HG03469 (cell line): ENCODE data around the gene SMC4.
"Not testable (repeated sequence)": the region's sequence is repeated elsewhere in the genome, so short reads cannot be mapped to it uniquely, and the experiment has no call there.

Experiments used
- ATAC-seq: cut with Tn5 transposase; IDR thresholded peaks from one replicate; pipeline ENCODE4 v1.9.1; 2021; ENCODE audit warnings: mild to moderate bottlenecking, moderate library complexity, moderate number of reproducible peaks; ENCODE audit not compliant: unreplicated experiment

Gene SMC4

DNA sequence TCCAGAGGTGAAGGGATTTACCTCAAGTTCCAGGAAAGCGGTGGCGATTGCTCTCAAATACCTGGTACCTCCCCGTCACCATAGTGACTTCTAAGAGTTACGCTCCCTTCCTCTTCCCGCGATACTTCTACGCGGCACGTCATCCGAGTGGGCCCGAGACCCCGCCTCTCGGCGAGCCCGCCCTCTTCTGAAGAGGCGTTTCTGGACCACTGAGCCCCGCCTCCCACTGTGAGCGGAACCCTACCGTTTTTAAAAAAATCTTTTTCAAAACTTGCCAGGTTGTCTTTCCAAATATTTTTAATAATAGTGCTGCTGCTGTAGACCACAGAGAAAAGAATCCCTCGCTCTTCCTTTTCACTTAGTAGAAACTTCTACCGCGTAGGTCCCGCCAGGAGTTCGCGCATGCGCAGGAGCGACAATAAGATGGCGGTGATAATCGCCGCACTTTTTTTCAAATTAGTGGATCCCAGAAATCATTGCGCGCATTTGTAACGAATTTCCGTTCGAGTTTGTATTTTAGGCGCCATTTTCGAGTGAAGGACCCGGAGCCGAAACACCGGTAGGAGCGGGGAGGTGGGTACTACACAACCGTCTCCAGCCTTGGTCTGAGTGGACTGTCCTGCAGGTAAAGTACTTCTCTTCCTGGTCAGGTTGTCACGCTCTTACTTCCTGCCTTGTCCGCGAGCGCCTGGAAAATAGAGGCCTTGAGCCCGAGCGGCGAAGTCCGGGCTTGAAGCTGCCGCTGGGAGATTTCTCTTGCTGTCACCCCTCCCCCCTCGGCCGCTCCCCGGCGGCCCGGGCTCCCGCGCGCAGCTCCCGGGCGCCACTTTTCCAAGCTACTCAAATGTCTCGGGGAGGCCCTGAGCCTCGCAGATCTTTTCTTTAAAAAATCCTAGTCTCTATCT, at the start of gene SMC4, which contains the start of gene IFT80:
TSS of gene SMC4 (plus strand) at position 526 of the 905 bp plus-strand sequence. CDS start 1,177 bp downstream, outside the sequence.
TSS of gene IFT80 (minus strand) at position 101 of the 905 bp plus-strand sequence. CDS start 14,625 bp downstream, outside the sequence.
- peak; percentile 92 for ATAC-seq

DNA sequence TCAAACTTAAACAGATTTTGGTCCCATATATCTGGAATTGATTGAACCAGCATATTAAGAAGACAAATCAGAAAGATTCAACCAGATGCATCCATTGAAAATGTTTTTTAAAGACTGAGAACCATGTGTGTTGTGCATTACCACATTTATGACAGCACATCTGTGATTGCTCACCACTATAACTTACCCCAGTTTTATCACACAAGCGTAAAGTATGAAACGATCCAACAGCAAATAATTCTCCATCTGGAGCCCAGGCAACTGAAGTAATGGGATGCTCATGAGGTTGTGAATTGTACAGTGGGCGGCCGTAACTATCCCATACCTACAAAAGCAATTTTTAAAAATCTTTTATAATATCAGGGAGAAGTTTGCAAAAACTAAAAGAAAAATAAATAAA, 43.6 kb upstream of the SMC4 start:
- ATAC-seq = no peak

GRCh38 chr3:160362896-160363295, 36.6 kb upstream of the SMC4 start:
- not testable (repeated sequence) for ATAC-seq

DNA sequence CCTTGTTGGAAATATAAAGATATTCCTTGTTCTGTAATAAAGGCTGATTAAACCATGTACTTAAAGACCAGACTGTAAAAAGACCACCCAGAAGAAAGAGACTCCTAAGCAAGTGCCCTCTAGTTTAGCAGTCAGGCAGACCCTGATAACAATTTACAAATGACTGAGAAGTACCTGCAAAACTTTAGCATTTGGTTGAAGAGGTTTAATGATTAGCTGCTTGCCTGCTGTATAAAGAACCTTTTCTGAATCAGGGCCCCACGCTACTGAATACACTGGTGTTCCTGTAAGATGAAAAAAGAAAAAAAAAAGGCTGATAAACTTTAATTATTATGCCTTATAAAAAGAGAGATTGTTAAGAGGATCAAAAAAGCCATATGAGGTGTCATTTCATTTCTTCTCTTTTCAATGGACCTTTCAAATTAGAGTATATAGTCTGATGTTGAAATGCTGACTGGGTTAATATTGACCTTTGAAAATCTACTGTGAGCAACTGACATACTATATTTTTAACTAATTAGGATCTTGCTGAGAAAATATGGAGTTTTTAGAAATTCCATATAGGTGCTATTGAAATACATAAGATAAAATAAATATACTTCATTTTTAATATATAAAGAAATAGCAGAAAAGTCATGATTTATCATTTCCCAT, 33.5 kb upstream of the SMC4 start:
- ATAC-seq = no peak

DNA sequence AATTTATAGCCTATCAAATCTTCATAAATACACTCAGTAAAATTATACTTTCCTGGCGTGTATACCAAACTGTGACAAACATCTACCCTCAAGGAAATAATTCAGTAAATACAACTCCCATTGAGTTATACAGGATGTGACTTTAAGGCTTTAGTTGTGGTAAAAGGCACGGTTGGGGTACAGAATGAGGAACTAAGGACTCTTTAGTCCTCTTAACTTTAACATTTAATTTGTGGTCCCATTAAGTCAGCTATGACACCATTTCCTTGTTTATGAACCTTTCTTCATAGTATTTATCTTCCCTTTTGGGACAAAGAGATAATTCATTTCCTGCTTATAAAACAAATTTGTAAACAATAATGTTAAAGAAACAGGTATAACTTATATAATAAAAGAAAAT, 30.6 kb upstream of the SMC4 start:
- peak; percentile 89 for ATAC-seq

GRCh38 chr3:160369784-160370183, 29.7 kb upstream of the SMC4 start:
- no peak for ATAC-seq

GRCh38 chr3:160370987-160371857, 28.2 kb upstream of the SMC4 start:
- no peak for ATAC-seq

DNA sequence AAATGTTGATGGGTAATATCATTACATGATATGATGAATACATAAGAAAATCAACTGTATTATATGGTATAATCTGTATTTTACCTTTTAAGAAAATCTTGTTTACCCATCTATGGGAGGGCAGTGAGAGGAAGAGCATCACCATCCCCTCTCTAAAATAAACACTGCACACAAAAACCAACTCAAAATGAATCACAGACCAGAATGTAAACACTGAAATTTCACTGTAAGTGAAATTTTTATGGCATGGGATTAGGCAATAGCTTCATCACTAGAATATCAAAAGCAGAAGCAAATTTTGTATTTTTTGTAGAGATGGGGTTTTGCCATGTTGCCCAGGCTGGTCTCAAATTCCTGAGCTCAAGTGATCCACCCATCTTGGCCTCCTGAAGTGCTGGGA, 26.7 kb upstream of the SMC4 start:
- no peak for ATAC-seq

- no peak for ATAC-seq
Measured at GRCh38 chr3:160373655-160374054, 25.8 kb upstream of the SMC4 start.

- ATAC-seq = no peak
Measured at GRCh38 chr3:160374472-160374871, 25.0 kb upstream of the SMC4 start.

DNA sequence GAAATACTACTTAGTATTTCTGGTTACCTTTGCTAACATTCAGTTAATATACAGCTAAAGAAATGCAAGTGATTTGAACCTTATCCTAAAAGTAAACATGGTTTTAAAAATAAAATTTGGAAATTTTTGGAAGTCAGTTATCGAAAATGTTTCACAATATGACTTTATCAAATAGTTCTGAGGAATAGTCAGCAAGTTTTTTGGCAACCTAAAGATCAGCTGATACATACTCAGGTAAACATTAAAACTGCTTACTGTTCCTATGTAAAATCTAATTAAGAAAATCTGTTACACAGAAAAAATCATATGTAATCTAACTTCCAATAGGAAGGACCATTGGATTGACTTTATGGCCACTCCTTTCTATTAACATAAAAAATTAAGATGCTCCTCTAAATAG, 24.5 kb upstream of the SMC4 start:
- ATAC-seq = no peak

DNA sequence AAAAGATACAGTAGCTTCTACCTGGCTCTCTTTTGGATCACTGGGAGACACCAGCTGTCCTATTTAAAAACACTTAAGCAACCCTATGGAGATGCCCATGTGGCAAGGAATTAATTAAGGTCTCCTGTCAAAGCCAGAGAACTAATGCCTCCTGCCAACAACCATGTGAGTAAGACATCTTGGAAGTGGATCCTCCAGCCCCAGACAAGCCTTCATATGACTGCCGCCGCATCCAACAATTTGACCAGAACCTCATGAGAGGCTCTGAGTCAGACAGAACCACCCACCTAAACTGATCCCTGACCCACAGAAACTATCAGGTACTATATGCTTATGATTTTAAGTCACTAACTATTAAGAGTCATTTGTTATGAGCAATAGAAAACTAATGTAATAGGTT, 22.8 kb upstream of the SMC4 start:
- no peak for ATAC-seq

- no peak for ATAC-seq
Measured at GRCh38 chr3:160378331-160379109, 20.9 kb upstream of the SMC4 start.

- no peak for ATAC-seq
Measured at GRCh38 chr3:160379628-160380214, 19.7 kb upstream of the SMC4 start.

GRCh38 chr3:160381470-160381869, 18.0 kb upstream of the SMC4 start:
- ATAC-seq = no peak

- no peak for ATAC-seq
Measured at GRCh38 chr3:160384639-160385318, 14.7 kb upstream of the SMC4 start.

DNA sequence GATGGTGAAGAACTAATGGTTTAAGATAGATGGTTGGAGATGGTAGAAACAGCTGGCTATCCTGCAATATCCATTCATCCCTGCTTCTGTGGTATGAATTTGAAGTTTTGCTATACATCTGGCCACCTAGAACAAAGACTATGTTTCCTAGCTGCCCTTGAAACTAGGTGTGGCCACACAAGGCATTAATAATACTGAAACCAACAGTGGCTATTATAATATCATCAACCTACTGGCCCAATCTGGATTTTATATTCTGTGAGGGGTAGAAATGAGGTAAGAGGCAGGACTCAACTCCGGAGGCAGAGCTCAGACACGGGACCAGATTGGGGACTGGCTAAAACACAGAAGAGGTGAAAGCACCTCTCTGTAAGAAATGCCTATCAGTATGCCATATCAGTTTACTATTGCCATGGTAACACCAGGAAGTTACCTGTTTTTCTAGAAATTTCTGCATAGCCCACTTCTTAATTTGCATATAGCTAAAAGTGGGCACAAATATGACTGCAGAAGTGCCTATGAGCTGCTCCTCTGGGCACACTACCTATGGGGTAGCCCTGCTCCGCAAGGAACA, 8.8 kb upstream of the SMC4 start:
- no peak for ATAC-seq

GRCh38 chr3:160392798-160393197, 6.7 kb upstream of the SMC4 start:
- no peak for ATAC-seq
